ENCODE results near the gene EFL1. TPM values are rescaled to one million over a fixed set of nuclear protein-coding genes. Genes with fewer than 3 reads are reported as not detected.

EFL1 gene
- total RNA-seq, 2 experiments from 2014 or later = 25.1 to 25.7 TPM

DNA sequence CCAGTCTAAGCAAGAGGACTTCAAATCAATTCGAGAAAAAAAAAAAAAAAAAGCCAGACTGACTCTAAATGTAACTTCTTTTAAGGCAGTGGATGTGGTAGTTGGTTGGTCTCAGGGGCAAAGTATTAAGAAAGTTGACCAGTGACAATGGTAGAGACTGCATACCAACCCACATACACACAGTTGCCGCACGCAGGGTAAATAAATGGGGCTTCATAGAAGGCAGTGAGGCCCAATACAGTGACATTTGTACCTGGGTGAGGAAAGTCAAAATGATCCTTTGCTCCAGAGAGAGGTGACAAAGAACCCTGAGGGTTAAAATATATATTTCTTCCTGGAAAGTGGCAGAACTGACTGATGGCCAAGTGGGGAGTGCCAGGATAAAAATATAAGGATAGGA lies 116.0 kb downstream of the EFL1 start:
- H3K9me2 ChIP-seq (ENCODE audit: insufficient read depth, low read length) = no peaks in the 10 kb centered on the region
- POLR2A ChIA-PET = no interaction called here
- no peaks in the 10 kb centered on the region for H3K4me1 ChIP-seq (ENCODE audit: insufficient read depth, low read length, poor library complexity, severe bottlenecking)
- no peak for DNase-seq (ENCODE audit: low spot score)
- H3K79me2 ChIP-seq (ENCODE audit: insufficient read depth, low read depth, low read length) = no peaks in the 10 kb centered on the region
- peaks cover 17% of the 10 kb centered on the region; the same call in 1 of the 2 replicates for H3K36me3 ChIP-seq (ENCODE audit: insufficient read depth, low read length)
- no peak overlapping the region for H3K27ac ChIP-seq (ENCODE audit: low read depth, low read length, poor library complexity, severe bottlenecking)
- no peak for TF ChIP-seq CTCF (conservative IDR thresholded peaks at IDR 0.05; ENCODE audit: low read length)
- no peak for TF ChIP-seq EZH2phosphoT487 (IDR thresholded peaks at IDR 0.05; ENCODE audit: borderline replicate concordance, low read depth, low read length)
- CTCF ChIA-PET (ENCODE audit: unreplicated experiment) = no interaction called here
- intact Hi-C loops (cut with micrococcal nuclease; ENCODE audit: unreplicated experiment) = no loop called here
- H3K9me3 ChIP-seq (ENCODE audit: low read length) = no peaks in the 10 kb centered on the region
- H2AFZ ChIP-seq (ENCODE audit: low read length) = no peak overlapping the region
- no peak overlapping the region for H3K4me3 ChIP-seq (ENCODE audit: low read depth, low read length, poor library complexity, severe bottlenecking)
- H4K20me1 ChIP-seq (ENCODE audit: insufficient read depth, low read length) = no peaks in the 10 kb centered on the region
- H3K4me2 ChIP-seq (ENCODE audit: low read length) = no peak overlapping the region
- no TSS peak for BruUV-seq (replicated peaks)

DNA sequence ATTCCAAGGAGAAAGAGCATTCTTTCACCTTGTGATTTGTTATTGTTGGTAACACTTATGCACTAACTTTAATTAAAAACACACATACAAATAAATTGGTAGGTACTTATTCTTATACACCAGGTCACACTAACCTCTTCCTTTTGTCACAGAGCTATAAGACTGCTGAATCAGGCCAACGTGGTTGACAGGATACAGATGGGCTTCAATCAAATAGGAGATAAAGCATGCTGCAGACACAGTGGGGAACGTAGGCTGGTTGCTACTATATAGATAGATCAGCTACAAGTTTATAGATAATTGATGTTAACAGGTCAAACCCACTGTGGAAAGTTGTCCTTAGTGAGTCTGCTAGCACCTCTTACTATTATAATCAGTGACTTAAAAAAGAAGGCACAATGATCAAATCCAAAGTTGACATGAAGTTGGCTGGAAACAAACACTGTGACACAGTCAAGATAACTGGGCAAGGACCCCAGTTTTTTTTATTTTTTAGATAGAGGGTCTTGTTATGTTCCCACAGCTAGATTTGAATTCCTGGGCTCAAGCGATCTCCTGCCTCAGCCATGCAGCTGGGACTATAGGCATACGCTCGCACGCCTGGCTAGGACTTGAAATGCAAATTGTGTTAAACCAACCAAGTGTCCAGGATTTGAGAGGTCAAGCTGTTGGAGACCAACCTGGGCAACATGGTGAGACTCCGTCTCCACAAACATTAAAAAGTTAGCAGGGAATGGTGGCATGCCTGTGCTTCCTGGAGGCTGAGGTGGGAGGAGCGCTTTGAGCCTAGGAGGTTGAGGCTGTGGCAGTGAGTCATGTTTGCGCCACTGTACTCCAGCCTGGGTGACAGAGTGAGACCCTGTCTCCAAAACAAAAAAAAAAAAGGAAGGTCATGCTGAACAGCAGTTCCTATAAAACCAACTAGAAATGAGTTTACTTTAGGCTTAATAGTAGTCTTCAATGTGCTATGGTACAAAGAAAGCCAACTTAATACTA lies 118.8 kb downstream of the EFL1 start:
- Histone ChIP-seq H4K20me1 (ENCODE audit: insufficient read depth, low read length) (no peaks in the 10 kb centered on the region), H3K4me3 (ENCODE audit: low read depth, low read length, poor library complexity, severe bottlenecking) (no peak overlapping the region), H3K27ac (ENCODE audit: low read depth, low read length, poor library complexity, severe bottlenecking) (no peak overlapping the region), H3K36me3 (ENCODE audit: insufficient read depth, low read length) (0 out of 2 replicates have a peak, but pooled peaks cover 7% of the 10 kb centered on the region), H3K79me2 (ENCODE audit: insufficient read depth, low read depth, low read length) (no peaks in the 10 kb centered on the region), H3K4me1 (ENCODE audit: insufficient read depth, low read length, poor library complexity, severe bottlenecking) (no peaks in the 10 kb centered on the region), H3K9me3 (ENCODE audit: low read length) (no peaks in the 10 kb centered on the region), H3K4me2 (ENCODE audit: low read length) (no peak overlapping the region), H3K9me2 (ENCODE audit: insufficient read depth, low read length) (no peaks in the 10 kb centered on the region), H2AFZ (ENCODE audit: low read length) (no peak overlapping the region)
- intact Hi-C loops (cut with micrococcal nuclease; ENCODE audit: unreplicated experiment) = no loop called here
- DNase-seq (ENCODE audit: low spot score) = no peak
- TF ChIP-seq CTCF (conservative IDR thresholded peaks at IDR 0.05; ENCODE audit: low read length) (no peak), EZH2phosphoT487 (IDR thresholded peaks at IDR 0.05; ENCODE audit: borderline replicate concordance, low read depth, low read length) (no peak)
- POLR2A ChIA-PET = interaction anchor here (0.8 to 1.3 kb wide), 2 partner anchors 15 to 117 kb away, joined by 3 read pairs; no protein-coding TSS in a partner anchor
- no TSS peak for BruUV-seq (replicated peaks)
- CTCF ChIA-PET (ENCODE audit: unreplicated experiment) = no interaction called here

DNA sequence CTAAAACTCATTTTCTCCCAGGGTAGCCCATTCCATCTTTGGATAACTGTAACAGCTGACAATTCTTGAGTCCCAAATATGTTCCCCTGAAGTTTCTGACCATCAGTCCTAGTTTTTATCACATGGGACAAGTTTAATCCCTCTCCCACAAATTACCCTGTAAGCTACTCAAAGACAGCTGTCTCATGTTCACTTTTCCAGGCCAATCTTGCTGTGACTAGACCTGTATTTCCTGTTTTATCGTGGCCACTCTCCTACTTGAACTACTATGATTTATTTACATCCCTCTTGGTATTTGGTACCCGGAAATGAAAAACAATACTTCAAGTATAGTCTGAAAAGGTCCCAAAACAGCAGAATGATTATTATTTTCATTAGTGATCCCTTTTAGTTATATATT lies 121.6 kb downstream of the EFL1 start:
- Histone ChIP-seq H3K79me2 (ENCODE audit: insufficient read depth, low read depth, low read length) (no peaks in the 10 kb centered on the region), H3K9me2 (ENCODE audit: insufficient read depth, low read length) (no peaks in the 10 kb centered on the region), H2AFZ (ENCODE audit: low read length) (no peak overlapping the region), H3K4me2 (ENCODE audit: low read length) (no peak overlapping the region), H3K36me3 (ENCODE audit: insufficient read depth, low read length) (peaks cover 29% of the 10 kb centered on the region), H3K4me1 (ENCODE audit: insufficient read depth, low read length, poor library complexity, severe bottlenecking) (no peaks in the 10 kb centered on the region), H3K9me3 (ENCODE audit: low read length) (no peaks in the 10 kb centered on the region), H3K27ac (ENCODE audit: low read depth, low read length, poor library complexity, severe bottlenecking) (no peak overlapping the region), H3K4me3 (ENCODE audit: low read depth, low read length, poor library complexity, severe bottlenecking) (no peak overlapping the region), H4K20me1 (ENCODE audit: insufficient read depth, low read length) (no peaks in the 10 kb centered on the region)
- no peak for DNase-seq (ENCODE audit: low spot score)
- intact Hi-C loops (cut with micrococcal nuclease; ENCODE audit: unreplicated experiment) = no loop called here
- no peak for TF ChIP-seq CTCF (conservative IDR thresholded peaks at IDR 0.05; ENCODE audit: low read length)
- no peak for TF ChIP-seq EZH2phosphoT487 (IDR thresholded peaks at IDR 0.05; ENCODE audit: borderline replicate concordance, low read depth, low read length)
- BruUV-seq (replicated peaks) = no TSS peak
- ChIA-PET POLR2A (interaction anchor here (0.7 to 1.7 kb wide), 2 partner anchors 10 to 140 kb away, joined by 3 to 4 read pairs; no protein-coding TSS in a partner anchor), CTCF (ENCODE audit: unreplicated experiment) (no interaction called here)

Data from OCI-LY7 (cell line).